GM21576 (cell line): ENCODE data around the gene FBXW11.
A peak's percentile ranks its signal among the peaks of the same experiment; 100 is the strongest.
"Not testable (repeated sequence)": the region's sequence is repeated elsewhere in the genome, so short reads cannot be mapped to it uniquely, and the experiment has no call there.

Source experiments
- ATAC-seq: cut with Tn5 transposase; IDR thresholded peaks from one replicate; pipeline ENCODE4 v1.9.1; 2021; ENCODE audit warnings: mild to moderate bottlenecking, moderate library complexity; ENCODE audit not compliant: unreplicated experiment

FBXW11 gene

DNA sequence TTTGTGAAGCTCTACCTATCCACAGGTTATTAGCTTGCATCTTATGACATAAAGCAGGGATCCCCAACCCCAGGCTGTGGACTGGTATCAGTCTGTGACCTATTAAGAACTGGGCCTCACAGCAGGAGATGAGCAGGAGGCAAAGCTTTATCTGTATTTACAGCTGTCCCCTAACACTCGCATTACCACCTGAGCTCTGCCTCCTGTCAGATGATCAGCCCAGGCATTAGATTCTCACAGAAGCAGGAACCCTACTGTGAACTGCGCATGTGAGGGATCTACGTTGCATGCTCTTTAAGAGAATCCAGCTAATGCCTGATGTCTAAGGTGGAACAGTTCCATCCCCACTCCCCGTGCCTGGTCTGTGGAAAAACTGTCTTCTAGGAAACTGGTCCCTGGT is 19.7 kb downstream of the FBXW11 start:
- ATAC-seq = no peak

DNA sequence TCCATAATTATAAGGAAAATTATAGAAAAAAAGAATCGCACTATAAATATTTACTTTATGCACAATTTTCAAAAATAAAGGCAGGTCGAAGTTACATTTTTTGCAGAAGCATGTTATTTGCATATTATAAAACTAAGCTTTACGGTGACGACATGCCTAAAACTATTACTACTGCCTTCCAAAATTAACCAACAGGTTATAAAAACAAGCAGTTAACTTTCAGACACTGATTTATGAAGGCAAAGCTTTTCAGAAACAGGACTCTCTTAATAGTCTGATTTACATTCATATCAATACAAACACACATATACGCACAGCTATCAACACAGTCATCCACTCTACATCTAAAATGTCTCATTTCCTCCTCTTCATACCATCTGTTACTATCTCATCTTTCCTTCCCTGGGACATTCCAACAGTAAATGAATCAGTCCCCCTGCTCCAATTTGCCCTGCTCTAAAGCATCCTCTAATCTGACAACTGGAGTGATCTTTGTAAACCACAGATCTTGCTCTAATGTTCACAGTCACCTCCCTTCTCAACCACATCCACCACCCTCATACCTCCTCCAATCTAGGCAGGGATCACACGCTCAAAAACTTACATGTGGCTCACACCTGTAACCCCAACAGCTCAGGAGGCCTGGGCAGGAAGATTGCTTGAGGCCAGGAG is 21.6 kb downstream of the FBXW11 start:
- peak; percentile 38 for ATAC-seq

DNA sequence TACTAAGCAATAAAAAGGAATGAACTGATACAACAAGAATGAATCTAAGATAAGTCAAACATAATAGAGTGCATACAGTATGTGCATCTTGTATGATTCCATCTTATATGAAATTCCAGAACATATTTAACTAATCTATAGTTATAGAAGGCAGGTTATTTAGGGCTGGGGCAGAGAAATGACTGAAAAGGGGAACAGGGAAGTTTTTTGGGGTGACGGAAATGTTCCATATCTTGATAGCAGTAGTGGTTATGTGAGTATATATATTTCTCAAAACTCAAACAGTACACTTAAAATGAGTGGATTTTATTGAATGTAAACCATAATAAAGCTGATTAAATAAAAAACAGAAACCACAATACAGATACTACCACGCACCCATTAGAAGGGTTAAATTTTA is 24.6 kb downstream of the FBXW11 start:
- ATAC-seq = no peak

DNA sequence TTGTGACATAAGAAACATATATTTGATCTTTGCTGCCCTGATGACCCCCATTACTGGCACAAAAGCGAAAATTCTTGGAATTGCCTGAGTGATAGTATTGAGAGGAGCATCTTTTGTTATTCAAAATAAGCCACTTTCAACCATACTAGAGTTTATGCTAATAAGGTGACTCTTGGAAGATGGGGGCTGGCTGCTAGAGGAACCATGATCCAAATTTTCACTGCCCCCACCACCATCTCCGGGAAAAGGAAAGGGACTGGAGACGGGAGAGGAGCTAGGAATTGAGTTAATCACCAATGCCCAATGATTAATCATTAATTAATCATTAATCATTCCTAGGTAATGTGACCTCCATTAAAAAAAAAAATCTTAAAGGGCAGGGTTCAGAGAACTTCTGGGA is 25.6 kb downstream of the FBXW11 start:
- ATAC-seq = no peak

DNA sequence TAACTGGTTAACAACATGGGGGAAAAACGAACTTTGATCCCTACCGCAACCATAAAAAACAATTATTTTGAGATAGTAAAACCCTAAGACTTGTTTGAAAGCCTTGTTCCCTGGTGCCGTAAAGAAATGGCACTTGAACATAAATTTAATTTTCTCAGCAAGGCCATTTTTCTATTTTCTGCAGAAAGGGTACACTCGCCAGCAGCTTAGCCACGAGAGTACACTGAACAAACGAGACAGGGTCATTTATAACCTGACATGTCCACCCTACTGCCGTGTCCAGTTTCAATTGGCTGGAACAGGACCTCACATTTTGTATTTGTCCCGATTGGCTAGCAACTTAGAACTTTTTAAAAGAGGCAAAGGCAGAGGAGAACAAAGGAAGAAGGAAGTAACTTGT is 26.8 kb downstream of the FBXW11 start:
- no peak for ATAC-seq

DNA sequence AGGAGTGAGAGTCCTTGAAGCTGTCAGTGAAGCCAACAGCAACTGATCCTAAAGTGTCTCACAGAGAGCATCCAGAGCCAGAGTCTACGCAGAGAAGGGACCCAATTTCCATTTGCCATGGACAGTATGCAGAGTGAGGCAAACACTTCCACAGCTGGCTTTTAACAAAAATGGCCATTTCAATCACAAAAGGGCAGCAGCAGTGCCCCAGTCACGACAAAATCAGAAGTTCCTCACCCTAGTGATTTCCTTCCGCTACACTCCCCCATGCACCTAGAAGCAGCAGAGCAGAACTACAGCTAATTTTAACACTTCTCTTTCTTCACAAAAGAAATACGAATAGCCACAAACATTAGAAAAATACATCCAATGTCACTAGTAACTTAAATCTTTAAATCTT is 27.9 kb downstream of the FBXW11 start:
- ATAC-seq = peak; percentile 51

DNA sequence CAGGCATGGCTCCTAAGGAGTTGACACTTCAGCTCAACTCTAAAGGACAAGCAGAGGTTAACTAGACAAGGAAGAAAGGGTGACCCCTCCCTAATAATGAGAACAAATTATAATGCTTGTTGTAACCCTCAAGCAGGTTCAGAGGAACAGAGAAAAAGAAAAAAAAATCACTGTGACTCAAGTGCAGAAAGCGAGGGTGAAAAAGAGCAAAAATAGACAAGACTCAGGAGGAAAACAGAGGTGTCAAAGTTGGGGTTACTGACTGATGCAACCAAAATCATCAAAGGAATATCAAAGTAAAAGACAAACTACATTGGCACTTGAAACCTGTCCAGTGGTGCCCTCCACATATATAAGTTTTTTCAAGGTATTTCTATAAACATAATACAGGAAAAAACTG is 28.4 kb downstream of the FBXW11 start:
- no peak for ATAC-seq

DNA sequence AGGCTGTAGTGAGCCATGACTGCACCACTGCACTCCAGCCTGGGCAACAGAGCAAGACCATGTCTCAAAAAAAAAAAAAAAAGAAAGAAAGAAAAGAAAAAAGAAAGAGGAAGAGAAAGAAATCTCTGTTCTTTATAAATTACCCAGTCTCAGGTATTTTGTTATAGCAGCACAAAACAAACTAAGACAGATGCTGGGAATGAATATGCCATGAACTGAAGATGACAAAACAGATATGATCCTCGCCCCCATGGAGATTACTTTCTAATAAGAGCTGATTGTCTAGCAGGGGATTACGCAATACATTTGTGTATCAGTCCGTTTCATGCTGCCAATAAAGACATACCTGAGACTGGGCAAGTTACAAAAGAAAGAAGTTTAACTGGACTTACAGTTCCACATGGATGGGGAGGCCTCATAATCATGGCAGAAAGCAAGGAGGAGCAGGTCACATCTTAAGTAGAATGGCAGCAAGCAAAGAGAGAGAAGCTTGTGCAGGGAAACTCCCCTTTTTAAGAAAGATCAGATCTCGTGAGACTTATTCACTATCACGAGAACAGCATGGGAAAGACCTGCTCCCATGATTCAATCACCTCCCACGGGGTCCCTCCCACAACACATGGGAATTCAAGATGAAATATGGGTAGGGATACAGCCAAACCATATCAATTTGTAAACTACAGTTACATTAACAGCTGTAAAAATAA is 29.0 kb downstream of the FBXW11 start:
- not testable (repeated sequence) for ATAC-seq

DNA sequence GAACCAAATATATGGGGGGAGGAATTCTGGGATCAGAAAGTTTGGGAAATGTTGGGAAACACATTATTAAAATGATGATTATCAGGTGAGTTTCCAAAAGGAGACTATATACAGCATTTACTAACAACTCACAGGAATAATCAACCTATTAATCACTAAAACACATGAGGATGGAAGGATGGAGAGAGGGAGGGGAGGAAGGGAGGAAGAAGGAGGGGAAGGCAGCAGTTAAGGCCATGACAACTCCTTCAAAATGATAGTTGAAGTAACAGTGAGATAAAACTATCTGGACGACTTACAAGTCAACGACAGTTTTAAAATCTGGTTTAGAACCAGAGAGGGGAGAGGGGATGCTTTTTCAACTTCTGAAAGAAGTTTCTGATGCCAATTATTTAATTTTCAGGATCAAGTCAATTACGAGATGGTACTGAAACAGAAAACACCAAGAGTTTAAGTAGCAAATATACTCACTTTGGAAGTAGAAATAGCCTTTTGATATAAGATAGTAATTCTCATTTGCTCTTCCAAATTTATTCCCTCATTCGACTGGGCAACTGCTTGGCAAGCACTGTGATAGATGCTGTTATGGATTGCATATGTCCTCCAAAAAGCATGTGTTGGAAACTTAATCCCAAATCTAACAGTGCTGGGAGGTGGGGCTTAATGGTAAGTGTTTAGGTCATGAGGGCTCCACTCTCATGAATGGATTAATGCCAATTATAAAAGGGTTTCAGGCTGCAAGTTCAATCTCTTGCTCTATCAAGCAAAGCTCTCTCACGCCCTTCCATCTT is 30.4 kb downstream of the FBXW11 start:
- ATAC-seq = no peak

DNA sequence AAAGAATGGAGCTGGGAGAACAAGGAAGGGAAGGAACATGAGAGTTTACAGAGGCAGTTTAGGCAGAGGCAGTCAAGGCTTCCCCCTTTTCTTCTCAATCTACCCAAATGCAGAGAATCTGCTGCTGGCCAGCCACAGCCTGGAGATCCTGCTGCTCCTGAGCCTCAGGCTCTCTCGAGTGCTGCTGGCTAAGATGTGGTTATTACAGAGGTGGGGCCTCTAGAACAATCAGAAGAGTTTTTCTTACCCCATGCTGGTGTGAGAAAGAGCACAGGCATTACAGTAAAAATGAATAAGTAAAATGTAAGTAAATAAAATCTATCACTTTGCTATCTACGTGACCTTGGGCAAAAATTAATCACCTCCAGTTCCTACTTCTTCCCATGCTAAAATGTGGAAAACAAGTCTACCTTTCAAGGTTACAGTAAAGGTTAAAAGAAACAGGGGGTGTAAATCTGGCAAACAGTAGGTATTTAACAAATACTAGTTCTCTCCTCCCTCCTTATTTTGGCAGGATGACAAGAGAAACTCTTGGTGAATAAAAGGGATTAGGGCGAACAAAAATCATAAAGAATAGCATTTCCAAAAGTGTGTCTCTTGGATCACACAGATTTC is 31.1 kb downstream of the FBXW11 start:
- ATAC-seq = no peak

DNA sequence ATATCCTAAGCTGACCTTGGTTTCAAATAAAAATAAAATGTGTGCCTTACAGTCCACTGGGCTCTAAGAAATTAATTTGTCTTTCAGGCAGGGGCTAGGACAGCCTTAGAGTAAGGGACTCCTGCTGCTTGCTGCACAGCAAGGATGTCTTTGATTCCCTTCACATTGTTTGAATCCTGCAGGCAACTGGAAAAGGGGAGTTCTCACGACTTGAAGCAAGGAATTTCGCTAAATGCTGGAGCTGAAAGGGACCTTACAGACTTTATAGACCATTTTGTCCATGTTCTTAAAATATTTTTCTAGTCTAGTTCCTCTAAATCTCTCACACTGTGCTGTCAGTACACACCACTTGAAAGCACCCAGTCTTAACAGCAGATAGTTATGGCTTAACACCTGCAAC is 35.6 kb downstream of the FBXW11 start:
- no peak for ATAC-seq

DNA sequence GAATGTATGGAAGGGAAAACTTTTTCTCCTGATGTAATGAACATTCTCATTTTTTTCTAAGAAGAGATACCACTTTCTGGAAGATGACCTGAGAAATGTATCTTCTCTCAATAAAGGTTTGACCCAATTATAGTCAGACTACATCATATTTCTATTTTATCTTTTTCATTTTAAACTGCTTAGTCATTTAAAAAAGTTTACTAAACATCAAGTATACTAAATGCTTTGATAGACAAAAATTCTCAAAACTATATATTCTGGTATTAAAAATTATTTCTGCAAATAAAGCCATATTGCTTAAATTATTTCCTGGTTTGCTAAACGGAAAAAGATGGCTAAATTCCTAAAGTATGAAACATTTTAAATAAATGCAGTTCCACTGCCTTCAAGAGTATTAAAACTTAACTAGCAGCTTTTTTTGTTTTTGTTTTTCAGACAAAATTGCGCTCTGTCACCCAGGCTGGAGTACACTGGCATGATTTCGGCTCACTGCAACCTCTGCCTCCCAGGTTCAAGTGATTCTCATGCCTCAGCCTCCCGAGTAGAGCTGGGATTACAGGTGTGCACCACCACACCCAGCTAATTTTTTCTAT is 37.1 kb downstream of the FBXW11 start:
- no peak for ATAC-seq

DNA sequence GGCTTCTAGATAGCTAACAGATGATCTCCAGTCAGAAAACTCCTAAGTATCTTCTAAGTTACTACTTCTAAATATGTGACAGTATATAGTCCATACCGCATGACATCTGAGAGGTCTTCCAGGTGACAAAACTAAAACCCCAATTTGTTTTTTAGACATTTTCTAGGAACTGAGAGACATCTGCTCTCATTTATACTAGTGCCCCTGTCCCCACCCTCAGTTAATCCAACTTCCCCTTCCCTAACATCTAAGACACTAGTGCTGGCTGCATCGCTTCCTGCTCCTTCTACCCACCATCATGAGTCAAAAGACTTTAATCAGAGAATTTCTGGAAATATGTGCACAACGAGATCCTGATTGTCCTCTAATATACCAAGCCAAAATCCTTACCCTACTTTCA is 37.9 kb downstream of the FBXW11 start:
- peak; percentile 51 for ATAC-seq

DNA sequence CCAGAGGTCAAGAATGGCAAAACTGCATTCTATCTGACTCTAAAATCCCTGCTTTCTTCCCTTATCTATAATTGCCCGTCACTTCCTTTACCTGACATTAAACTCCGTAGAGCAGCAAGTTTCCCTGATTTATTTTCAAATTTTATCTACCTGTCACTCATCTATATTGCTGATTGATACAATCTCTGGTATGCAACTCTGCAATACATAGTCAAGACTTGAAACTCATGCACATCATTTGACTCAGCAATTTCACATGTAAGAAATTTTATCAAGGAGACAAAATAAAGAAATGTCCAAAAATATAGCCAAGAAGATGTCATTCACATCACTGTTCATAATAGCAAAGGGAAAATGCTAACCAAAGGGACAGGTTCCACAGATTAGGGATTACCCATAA is 39.5 kb downstream of the FBXW11 start:
- no peak for ATAC-seq

DNA sequence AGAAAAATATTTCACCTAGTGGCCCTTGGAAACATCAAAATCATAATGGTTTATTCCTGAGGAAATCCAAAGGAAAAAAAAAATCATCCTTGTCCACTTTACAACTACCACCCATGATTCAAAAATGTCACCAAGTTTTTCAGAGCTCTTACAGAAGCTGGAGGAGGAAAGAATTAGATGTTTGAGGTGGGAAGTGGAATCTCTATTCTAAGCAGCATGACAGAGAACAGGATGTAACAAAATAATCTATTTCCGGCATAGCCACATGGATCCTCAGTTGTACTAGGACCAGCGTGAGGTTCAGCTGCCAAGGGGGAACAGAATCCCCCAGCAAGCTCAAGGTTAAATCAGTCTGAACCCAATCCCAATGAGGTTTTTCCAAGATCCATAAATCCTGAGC is 40.2 kb downstream of the FBXW11 start:
- ATAC-seq = no peak

DNA sequence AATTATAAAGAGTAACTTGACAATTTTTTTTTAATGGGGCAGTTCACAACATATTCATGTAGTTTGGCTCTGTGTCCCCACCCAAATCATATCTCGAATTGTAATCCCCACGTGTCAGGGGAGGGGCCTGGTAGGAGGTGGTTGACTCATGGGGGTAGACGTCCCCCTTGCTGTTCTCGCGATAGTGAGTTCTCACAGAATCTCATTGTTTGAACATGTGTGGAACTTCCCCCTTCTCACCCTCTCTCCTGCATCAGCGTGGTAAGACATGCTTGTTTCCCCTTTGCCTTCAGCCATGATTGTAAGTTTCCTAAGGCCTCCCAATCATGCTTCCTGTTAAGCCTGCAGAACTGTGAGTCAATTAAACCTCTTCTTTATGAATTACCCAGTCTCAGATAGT is 40.7 kb downstream of the FBXW11 start:
- ATAC-seq = no peak

DNA sequence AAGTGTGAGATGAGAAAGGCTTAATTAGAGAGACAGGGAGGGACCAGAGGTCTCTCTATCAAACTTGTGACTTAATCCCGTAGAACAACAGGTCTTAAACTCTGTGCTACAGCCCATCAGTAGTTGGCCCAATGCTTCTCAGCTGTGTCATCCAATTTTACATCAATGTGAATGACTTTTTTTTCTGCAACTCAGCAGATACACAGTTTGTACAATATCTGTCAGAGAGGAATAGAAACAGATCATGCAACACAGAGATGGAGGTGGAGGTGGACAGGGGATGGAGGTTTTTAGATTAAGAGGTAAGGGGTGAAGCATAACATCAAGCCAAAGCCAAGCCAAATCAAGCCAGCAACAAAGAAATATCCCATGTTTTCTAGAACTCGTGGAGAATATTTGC is 43.0 kb downstream of the FBXW11 start:
- ATAC-seq = no peak

DNA sequence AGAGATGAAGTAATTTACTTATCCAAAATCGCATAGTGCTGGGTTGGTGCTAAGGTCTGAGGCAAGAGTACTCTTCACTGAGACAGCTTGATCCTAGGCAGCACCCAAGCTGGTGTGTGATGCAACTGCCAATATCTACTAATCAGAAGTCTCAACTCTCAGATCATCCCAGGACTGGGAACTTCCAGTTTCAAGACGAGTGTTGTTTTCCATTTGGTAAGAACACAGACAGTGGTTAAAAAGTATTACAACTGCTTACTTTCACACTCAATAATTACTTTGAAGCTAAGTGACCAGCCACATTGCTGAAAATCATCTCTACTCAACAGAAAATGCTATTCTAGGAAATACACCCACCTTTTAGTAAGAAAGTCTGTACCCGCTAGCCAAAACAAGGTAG is 45.3 kb downstream of the FBXW11 start:
- ATAC-seq = peak; percentile 62

DNA sequence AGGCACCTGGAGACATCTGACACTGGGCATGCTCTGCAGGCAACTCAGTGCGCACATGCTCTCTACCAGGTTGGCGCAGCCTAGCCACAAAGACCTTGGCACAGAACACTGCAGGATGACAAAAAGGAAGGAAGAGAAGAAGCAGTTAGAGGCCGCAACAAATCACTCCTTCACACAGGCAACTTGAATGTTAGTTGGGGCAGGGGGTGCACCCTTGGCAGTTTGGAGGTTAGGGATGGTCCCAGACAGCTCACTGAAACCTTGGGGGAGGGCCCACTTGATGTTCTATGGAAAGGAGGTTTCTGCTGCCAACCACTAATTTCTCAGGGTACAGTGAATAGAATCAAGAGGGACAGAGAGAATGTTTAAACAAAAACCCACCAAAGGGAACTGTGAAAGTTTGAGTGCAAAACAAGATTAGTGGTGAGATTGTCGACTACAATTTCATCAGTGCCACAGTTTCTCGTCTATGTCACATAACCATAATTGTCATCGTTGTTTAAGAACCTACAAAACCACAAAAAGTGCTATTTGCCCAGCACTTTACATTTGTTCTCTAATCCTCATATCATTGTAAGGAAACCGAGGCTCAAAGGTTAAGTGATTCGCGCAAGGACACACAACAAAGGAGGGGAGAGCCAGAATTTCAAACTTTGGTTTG is 48.7 kb downstream of the FBXW11 start:
- ATAC-seq = no peak

DNA sequence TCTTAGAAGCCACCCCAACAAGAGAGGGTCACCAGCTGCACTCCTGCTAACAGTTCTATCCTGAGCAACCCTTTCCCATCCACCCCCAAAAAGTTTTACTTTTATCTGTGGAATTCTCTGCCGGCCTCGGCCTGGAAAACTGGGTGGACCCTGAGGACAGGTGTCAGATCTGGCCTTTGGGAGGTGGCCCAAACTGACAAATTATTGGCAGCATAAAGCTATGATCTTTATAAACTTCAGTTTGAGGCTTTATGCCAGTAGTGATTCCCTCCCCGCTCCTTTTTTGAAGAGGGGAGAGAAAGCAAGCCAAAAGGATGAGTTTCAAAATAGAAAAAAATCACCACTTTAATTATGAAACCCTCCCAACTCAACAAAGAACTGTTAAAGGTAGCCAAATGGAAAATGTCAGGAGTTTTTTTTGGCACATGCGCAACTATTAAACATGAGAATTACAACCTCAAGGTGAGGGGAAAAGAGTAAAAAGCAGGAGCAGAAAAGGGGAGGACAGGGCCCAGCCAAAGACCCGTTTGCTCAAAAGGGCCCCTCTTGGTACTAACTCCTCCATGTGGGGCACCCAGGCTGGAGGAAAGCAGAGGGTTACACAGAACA is 49.4 kb downstream of the FBXW11 start:
- no peak for ATAC-seq
